ENCODE data around the gene MAST4. TPM values are rescaled to one million over a fixed set of nuclear protein-coding genes. Genes with fewer than 3 reads are reported as not detected.

The MAST4 gene
- total and polyA plus RNA-seq, 2 of the 4 experiments (the other 2 are of a cell fraction): 4.8 to 6.8 TPM

DNA sequence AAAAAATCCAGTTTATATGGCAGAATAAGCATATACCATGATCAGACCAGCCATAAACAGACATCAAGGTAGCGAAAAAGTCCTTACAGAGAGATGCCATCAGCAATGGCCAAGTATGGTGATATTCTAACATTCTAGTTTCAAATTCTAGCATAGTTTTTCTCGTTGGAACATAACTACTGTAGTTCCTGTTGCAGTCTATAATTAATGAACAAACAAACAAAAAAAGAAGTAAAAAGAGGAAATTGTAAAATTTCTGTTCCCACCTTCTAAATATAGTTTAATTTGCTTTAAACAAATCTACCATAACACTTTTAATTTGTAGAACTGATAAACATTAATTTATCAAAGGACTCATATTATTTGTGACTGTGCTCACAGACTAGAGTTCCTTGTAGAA, 610.3 kb downstream of the MAST4 start:
- no peak overlapping the region for H3K4me3 ChIP-seq (ENCODE audit: insufficient read depth, low read depth, low read length)
- peaks cover 2% of the 10 kb centered on the region; the same call in 1 of the 2 replicates for H3K4me1 ChIP-seq (ENCODE audit: control insufficient read depth, insufficient read depth, low read length)
- H3K14ac ChIP-seq (replicated peaks; ENCODE audit: low read depth, low read length): no peak overlapping the region
- DNase-seq (no peak), ATAC-seq (ENCODE audit: low read depth) (no peak)
- H4K20me1 ChIP-seq (ENCODE audit: insufficient read depth, low read length): no peaks in the 10 kb centered on the region
- H3K79me1 ChIP-seq (ENCODE audit: low read depth in 1 of 2, low read length in 2 of 2): no peaks in the 10 kb centered on the region
- H3K23ac ChIP-seq (ENCODE audit: low read depth, low read length): no peak overlapping the region
- no peak overlapping the region for H2BK5ac ChIP-seq (ENCODE audit: low read depth, low read length, poor library complexity, severe bottlenecking)
- no CpG with 5 or more reads among the region's 2 CpGs for WGBS, 2 experiments (ENCODE audit: extremely low coverage in 2 of 2, insufficient read length in 1 of 2)
- in situ Hi-C loops (cut with MboI; ENCODE audit: low sequenced_read_pairs) (loop anchor here (5.0 to 25.0 kb wide), 2 partner anchors 399 to 894 kb away; no protein-coding TSS in a partner anchor), intact Hi-C loops (cut with micrococcal nuclease) (no loop called here), dilution Hi-C loops (cut with HindIII; ENCODE audit: low sequenced_read_pairs, unreplicated experiment) (no loop called here)
- no peak overlapping the region for H2AK9ac ChIP-seq (replicated peaks; ENCODE audit: low read depth, low read length, poor library complexity)
- no peak overlapping the region for H4K91ac ChIP-seq (ENCODE audit: insufficient read depth, low read depth, low read length)
- no peak overlapping the region for H2AFZ ChIP-seq (replicated peaks; ENCODE audit: low read length, poor library complexity)
- H2AK5ac ChIP-seq (ENCODE audit: low read depth, low read length): no peak overlapping the region
- H3K9me1 ChIP-seq (ENCODE audit: insufficient read depth, low read length): no peaks in the 10 kb centered on the region
- H3K56ac ChIP-seq (ENCODE audit: extremely low read depth, insufficient read depth, low read length): no peak overlapping the region
- ChIA-PET POLR2A (ENCODE audit: unreplicated experiment) (no interaction called here), CTCF (interaction anchor here (0.5 to 1.4 kb wide), 2 partner anchors 48 to 1055 kb away, joined by 3 read pairs; no protein-coding TSS in a partner anchor)
- H3K36me3 ChIP-seq (ENCODE audit: control insufficient read depth, insufficient read depth, low read length): no peaks in the 10 kb centered on the region
- BruUV-seq (replicated peaks): no TSS peak
- no peak overlapping the region for H3K4me2 ChIP-seq (ENCODE audit: low read depth, low read length)
- no peaks in the 10 kb centered on the region for H3K9me3 ChIP-seq (ENCODE audit: control insufficient read depth, insufficient read depth, low read length)
- H2BK15ac ChIP-seq (ENCODE audit: low read depth, low read length): no peak overlapping the region
- H4K8ac ChIP-seq (ENCODE audit: low read depth in 2 of 2, low read length in 2 of 2): no peak overlapping the region
- no peak overlapping the region for H3K9ac ChIP-seq (ENCODE audit: low read depth, low read length)
- no peak overlapping the region for H4K5ac ChIP-seq (ENCODE audit: low read depth, low read length)
- no peak overlapping the region for H3K4ac ChIP-seq (ENCODE audit: low read depth, low read length)
- H3K27ac ChIP-seq (ENCODE audit: insufficient read depth, low read length): no peak overlapping the region
- H2BK120ac ChIP-seq (ENCODE audit: low read depth, low read length): no peak overlapping the region
- TF ChIP-seq RFX5 (IDR thresholded peaks at IDR 0.05; ENCODE audit: low read depth, low read length) (no peak), RCOR1 (IDR thresholded peaks at IDR 0.05; ENCODE audit: insufficient replicate concordance, low read length) (no peak), MAZ (IDR thresholded peaks at IDR 0.05; ENCODE audit: borderline replicate concordance, low read depth, low read length) (no peak), RAD21 (IDR thresholded peaks at IDR 0.05; ENCODE audit: low read length) (no peak), NFE2L2 (IDR thresholded peaks at IDR 0.05; ENCODE audit: low read depth, low read length) (no peak)
- TF ChIP-seq, protein P1, sequence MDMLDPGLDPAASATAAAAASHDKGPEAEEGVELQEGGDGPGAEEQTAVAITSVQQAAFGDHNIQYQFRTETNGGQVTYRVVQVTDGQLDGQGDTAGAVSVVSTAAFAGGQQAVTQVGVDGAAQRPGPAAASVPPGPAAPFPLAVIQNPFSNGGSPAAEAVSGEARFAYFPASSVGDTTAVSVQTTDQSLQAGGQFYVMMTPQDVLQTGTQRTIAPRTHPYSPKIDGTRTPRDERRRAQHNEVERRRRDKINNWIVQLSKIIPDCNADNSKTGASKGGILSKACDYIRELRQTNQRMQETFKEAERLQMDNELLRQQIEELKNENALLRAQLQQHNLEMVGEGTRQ (IDR thresholded peaks at IDR 0.05; ENCODE audit: low read depth, low read length): no peak
- H3K18ac ChIP-seq (ENCODE audit: low read depth, low read length): no peak overlapping the region
- H2BK20ac ChIP-seq (ENCODE audit: low read depth, low read length): no peak overlapping the region; the same call in 1 of the 2 replicates
- H3K27me3 ChIP-seq (ENCODE audit: control insufficient read depth, insufficient read depth, low read length): no peaks in the 10 kb centered on the region

Data from IMR-90 (cell line).